HS-5 (cell line): Measurements from ENCODE around the gene TFPI2.
"Not testable (repeated sequence)": the region's sequence is repeated elsewhere in the genome, so short reads cannot be mapped to it uniquely, and the experiment has no call there.

ENCODE experiments used
- DNase-seq: peaks from one replicate; pipeline ENCODE4 v3.0.0-alpha.2; 2012; ENCODE audit warnings: low read depth

Gene TFPI2

GRCh38 chr7:93890464-93891068 is at the start of gene TFPI2:
TSS of gene TFPI2 (minus strand) at chr7:93890753. CDS start at chr7:93890678, 75 bp downstream.
- no peak for DNase-seq

GRCh38 chr7:93938293-93938692 is 47.7 kb upstream of the TFPI2 start:
- DNase-seq: no peak

- no peak for DNase-seq
Observed at GRCh38 chr7:93937818-93938217, 47.3 kb upstream of the TFPI2 start.

GRCh38 chr7:93935102-93935501 is 44.5 kb upstream of the TFPI2 start:
- DNase-seq: no peak

- DNase-seq: no peak
Observed at GRCh38 chr7:93933156-93933555, 42.6 kb upstream of the TFPI2 start.

- no peak for DNase-seq
Observed at GRCh38 chr7:93931655-93932054, 41.1 kb upstream of the TFPI2 start.

GRCh38 chr7:93927585-93927984 is 37.0 kb upstream of the TFPI2 start:
- DNase-seq: no peak

- DNase-seq: no peak
Observed at GRCh38 chr7:93926800-93927199, 36.2 kb upstream of the TFPI2 start.

GRCh38 chr7:93923942-93924341 is 33.4 kb upstream of the TFPI2 start:
- DNase-seq: no peak

- no peak for DNase-seq
Observed at GRCh38 chr7:93923296-93923695, 32.7 kb upstream of the TFPI2 start.

GRCh38 chr7:93921607-93922566 is 31.3 kb upstream of the TFPI2 start, which contains the start of gene GNG11:
TSS of gene GNG11 (plus strand) at chr7:93921735. CDS start at chr7:93922138, 403 bp downstream.
- DNase-seq: no peak

- no peak for DNase-seq
Observed at GRCh38 chr7:93921186-93921585, 30.6 kb upstream of the TFPI2 start.

GRCh38 chr7:93920496-93921182 is 30.1 kb upstream of the TFPI2 start:
- DNase-seq: no peak

- DNase-seq: not testable (repeated sequence)
Observed at GRCh38 chr7:93916315-93916714, 25.8 kb upstream of the TFPI2 start.

GRCh38 chr7:93915888-93916287 is 25.3 kb upstream of the TFPI2 start:
- not testable (repeated sequence) for DNase-seq

- not testable (repeated sequence) for DNase-seq
Observed at GRCh38 chr7:93915206-93915842, 24.8 kb upstream of the TFPI2 start.

GRCh38 chr7:93914581-93915066 is 24.1 kb upstream of the TFPI2 start:
- DNase-seq: peak; percentile 16

GRCh38 chr7:93913197-93913596 is 22.6 kb upstream of the TFPI2 start:
- DNase-seq: no peak

- DNase-seq: not testable (repeated sequence)
Observed at GRCh38 chr7:93911661-93912060, 21.1 kb upstream of the TFPI2 start.

- DNase-seq: not testable (repeated sequence)
Observed at GRCh38 chr7:93911242-93911641, 20.7 kb upstream of the TFPI2 start.

- peak; percentile 5 for DNase-seq
Observed at GRCh38 chr7:93910076-93910994, 19.8 kb upstream of the TFPI2 start.
